ENCODE data around the gene TSPEAR. TPM values are rescaled to one million over a fixed set of nuclear protein-coding genes. Genes with fewer than 3 reads are reported as not detected.
A peak's percentile ranks its signal among the peaks of the same experiment; 100 is the strongest.

Gene TSPEAR
- total RNA-seq, 1 donor from 2014 or later: not detected

GRCh38 chr21:44502171-44502958, 209.0 kb downstream of the TSPEAR start:
- Mint-ChIP-seq H3K36me3 (ENCODE audit: insufficient read depth) (no peaks in the 10 kb centered on the region), H3K4me1 (ENCODE audit: low read depth) (peaks cover 15% of the 10 kb centered on the region), H3K27me3 (no peaks in the 10 kb centered on the region), H3K9me3 (ENCODE audit: low read depth) (no peaks in the 10 kb centered on the region), H3K27ac (peak overlapping the region; percentile 37), H3K4me3 (ENCODE audit: low read depth) (no peak overlapping the region)
- TF ChIP-seq CTCF (IDR thresholded peaks at IDR 0.05; ENCODE audit: unreplicated experiment): no peak
- no peak for DNase-seq (ENCODE audit: low spot score, unreplicated experiment)

GRCh38 chr21:44500111-44500510, 211.3 kb downstream of the TSPEAR start:
- peaks cover 18% of the 10 kb centered on the region for H3K4me1 Mint-ChIP-seq (ENCODE audit: low read depth)
- no peaks in the 10 kb centered on the region for H3K9me3 Mint-ChIP-seq (ENCODE audit: low read depth)
- no peaks in the 10 kb centered on the region for H3K36me3 Mint-ChIP-seq (ENCODE audit: insufficient read depth)
- H3K27me3 Mint-ChIP-seq: no peaks in the 10 kb centered on the region
- TF ChIP-seq CTCF (IDR thresholded peaks at IDR 0.05; ENCODE audit: unreplicated experiment): no peak
- no peak overlapping the region for H3K27ac Mint-ChIP-seq
- H3K4me3 Mint-ChIP-seq (ENCODE audit: low read depth): no peak overlapping the region
- no peak for DNase-seq (ENCODE audit: low spot score, unreplicated experiment)

DNA sequence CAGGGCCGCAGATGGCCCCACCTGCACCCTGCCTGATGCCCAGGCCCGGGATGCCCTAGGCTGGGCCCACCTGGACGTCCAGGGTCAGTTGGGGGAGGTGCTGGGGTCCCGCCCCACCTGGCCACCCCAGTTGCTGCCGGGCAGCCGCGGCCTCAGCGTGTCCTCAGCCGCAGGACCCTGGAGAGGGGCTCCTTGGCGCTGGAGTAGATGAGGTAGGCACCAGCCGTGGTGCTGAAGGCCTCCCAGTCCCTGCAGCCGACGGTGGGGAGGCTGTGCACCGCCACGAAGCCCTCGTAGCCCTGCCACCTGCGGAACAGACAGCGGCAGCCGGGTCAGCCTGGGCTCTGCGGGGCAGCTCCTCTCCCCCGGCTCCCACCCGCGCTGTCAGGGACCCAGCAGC, 211.7 kb downstream of the TSPEAR start:
- H3K27ac Mint-ChIP-seq: no peak overlapping the region
- H3K36me3 Mint-ChIP-seq (ENCODE audit: insufficient read depth): no peaks in the 10 kb centered on the region
- H3K4me3 Mint-ChIP-seq (ENCODE audit: low read depth): no peak overlapping the region
- no peaks in the 10 kb centered on the region for H3K9me3 Mint-ChIP-seq (ENCODE audit: low read depth)
- H3K4me1 Mint-ChIP-seq (ENCODE audit: low read depth): peaks cover 18% of the 10 kb centered on the region
- no peak for TF ChIP-seq CTCF (IDR thresholded peaks at IDR 0.05; ENCODE audit: unreplicated experiment)
- no peak for DNase-seq (ENCODE audit: low spot score, unreplicated experiment)
- H3K27me3 Mint-ChIP-seq: no peaks in the 10 kb centered on the region

GRCh38 chr21:44499211-44499560, 212.2 kb downstream of the TSPEAR start:
- H3K4me3 Mint-ChIP-seq (ENCODE audit: low read depth): no peak overlapping the region
- H3K9me3 Mint-ChIP-seq (ENCODE audit: low read depth): no peaks in the 10 kb centered on the region
- H3K27ac Mint-ChIP-seq: no peak overlapping the region
- no peaks in the 10 kb centered on the region for H3K36me3 Mint-ChIP-seq (ENCODE audit: insufficient read depth)
- DNase-seq (ENCODE audit: low spot score, unreplicated experiment): no peak
- H3K27me3 Mint-ChIP-seq: no peaks in the 10 kb centered on the region
- peaks cover 18% of the 10 kb centered on the region for H3K4me1 Mint-ChIP-seq (ENCODE audit: low read depth)
- no peak for TF ChIP-seq CTCF (IDR thresholded peaks at IDR 0.05; ENCODE audit: unreplicated experiment)

- no peak for TF ChIP-seq CTCF (IDR thresholded peaks at IDR 0.05; ENCODE audit: unreplicated experiment)
These were observed 212.8 kb downstream of the TSPEAR start for GRCh38 chr21:44498280-44499210.

More at GRCh38 chr21:44498280-44499210, 212.8 kb downstream of the TSPEAR start:
- H3K9me3 Mint-ChIP-seq (ENCODE audit: low read depth): no peaks in the 10 kb centered on the region
- H3K4me3 Mint-ChIP-seq (ENCODE audit: low read depth): no peak overlapping the region
- no peak overlapping the region for H3K27ac Mint-ChIP-seq
- H3K27me3 Mint-ChIP-seq: no peaks in the 10 kb centered on the region
- H3K36me3 Mint-ChIP-seq (ENCODE audit: insufficient read depth): no peaks in the 10 kb centered on the region
- no peak for DNase-seq (ENCODE audit: low spot score, unreplicated experiment)
- H3K4me1 Mint-ChIP-seq (ENCODE audit: low read depth): peaks cover 18% of the 10 kb centered on the region
